ENCODE measurements around the gene THSD4. TPM values are rescaled to one million over a fixed set of nuclear protein-coding genes. Genes with fewer than 3 reads are reported as not detected.

Gene THSD4
- total and polyA plus RNA-seq, 2 of the 4 experiments (the other 2 are of a cell fraction) = 25.5 to 31.1 TPM

DNA sequence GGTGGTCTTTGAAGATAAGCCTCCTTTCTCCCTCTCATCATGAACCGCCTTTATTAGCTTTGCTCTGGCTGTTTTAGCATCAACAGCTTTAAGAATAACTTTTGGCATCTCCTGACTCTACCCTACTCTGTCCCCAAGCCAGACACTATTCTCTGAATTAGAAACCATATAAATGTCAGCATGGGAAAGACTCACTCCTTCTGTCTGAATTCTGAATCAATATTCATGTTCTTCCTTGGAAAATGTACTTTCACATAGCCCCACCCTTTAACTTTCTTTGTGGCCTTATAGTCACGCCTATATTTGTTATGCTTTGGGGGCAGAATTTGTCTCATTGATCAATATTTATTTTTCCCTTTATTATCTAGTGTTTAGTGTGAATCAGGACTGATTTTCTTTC is 563.3 kb downstream of the THSD4 start:
- TF ChIP-seq RCOR1 (IDR thresholded peaks at IDR 0.05; ENCODE audit: insufficient replicate concordance, low read length) (no peak), SMC3 (IDR thresholded peaks at IDR 0.05; ENCODE audit: low read depth, low read length) (no peak), POLR2A (IDR thresholded peaks at IDR 0.05; ENCODE audit: low read depth, low read length) (no peak), CEBPB (IDR thresholded peaks at IDR 0.05; ENCODE audit: low read depth, low read length) (no peak), BHLHE40 (IDR thresholded peaks at IDR 0.05; ENCODE audit: low read depth, low read length) (no peak), MAFK (IDR thresholded peaks at IDR 0.05; ENCODE audit: low read depth, low read length) (no peak), RFX5 (IDR thresholded peaks at IDR 0.05; ENCODE audit: low read depth, low read length) (no peak), NFE2L2 (IDR thresholded peaks at IDR 0.05; ENCODE audit: low read depth, low read length) (no peak), RAD21 (IDR thresholded peaks at IDR 0.05; ENCODE audit: low read length) (no peak), FOS (IDR thresholded peaks at IDR 0.05; ENCODE audit: low read depth, low read length) (no peak), MXI1 (IDR thresholded peaks at IDR 0.05; ENCODE audit: borderline replicate concordance, low read depth, low read length) (no peak), MAZ (IDR thresholded peaks at IDR 0.05; ENCODE audit: borderline replicate concordance, low read depth, low read length) (no peak)
- TF ChIP-seq, protein P1, sequence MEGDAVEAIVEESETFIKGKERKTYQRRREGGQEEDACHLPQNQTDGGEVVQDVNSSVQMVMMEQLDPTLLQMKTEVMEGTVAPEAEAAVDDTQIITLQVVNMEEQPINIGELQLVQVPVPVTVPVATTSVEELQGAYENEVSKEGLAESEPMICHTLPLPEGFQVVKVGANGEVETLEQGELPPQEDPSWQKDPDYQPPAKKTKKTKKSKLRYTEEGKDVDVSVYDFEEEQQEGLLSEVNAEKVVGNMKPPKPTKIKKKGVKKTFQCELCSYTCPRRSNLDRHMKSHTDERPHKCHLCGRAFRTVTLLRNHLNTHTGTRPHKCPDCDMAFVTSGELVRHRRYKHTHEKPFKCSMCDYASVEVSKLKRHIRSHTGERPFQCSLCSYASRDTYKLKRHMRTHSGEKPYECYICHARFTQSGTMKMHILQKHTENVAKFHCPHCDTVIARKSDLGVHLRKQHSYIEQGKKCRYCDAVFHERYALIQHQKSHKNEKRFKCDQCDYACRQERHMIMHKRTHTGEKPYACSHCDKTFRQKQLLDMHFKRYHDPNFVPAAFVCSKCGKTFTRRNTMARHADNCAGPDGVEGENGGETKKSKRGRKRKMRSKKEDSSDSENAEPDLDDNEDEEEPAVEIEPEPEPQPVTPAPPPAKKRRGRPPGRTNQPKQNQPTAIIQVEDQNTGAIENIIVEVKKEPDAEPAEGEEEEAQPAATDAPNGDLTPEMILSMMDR (conservative IDR thresholded peaks at IDR 0.05; ENCODE audit: low read depth, low read length) = no peak
- no peak for ATAC-seq (ENCODE audit: low read depth)
- WGBS, 2 experiments (ENCODE audit: extremely low coverage in 2 of 2, insufficient read length in 1 of 2) = no CpG with 5 or more reads among the region's 2 CpGs
- peaks cover 14% of the 10 kb centered on the region for H3K4me1 ChIP-seq (ENCODE audit: control insufficient read depth, insufficient read depth, low read length)
- no peak overlapping the region for H3K4me3 ChIP-seq (ENCODE audit: insufficient read depth, low read depth, low read length)
- dilution Hi-C loops (cut with HindIII; ENCODE audit: low sequenced_read_pairs, unreplicated experiment) = no loop called here
- in situ Hi-C loops (cut with MboI; ENCODE audit: low sequenced_read_pairs) = no loop called here
- H3K36me3 ChIP-seq (ENCODE audit: control insufficient read depth, insufficient read depth, low read length) = no peaks in the 10 kb centered on the region
- H2BK15ac ChIP-seq (ENCODE audit: low read depth, low read length) = no peak overlapping the region
- intact Hi-C loops (cut with micrococcal nuclease) = no loop called here
- ChIA-PET POLR2A (ENCODE audit: unreplicated experiment) (no interaction called here), CTCF (no interaction called here)
- H2AK9ac ChIP-seq (replicated peaks; ENCODE audit: low read depth, low read length, poor library complexity) = no peak overlapping the region
- H3K9ac ChIP-seq (ENCODE audit: low read depth, low read length) = no peak overlapping the region
- H3K14ac ChIP-seq (replicated peaks; ENCODE audit: low read depth, low read length) = no peak overlapping the region
- peaks cover 3 to 14% of the 10 kb centered on the region in 2 experiments; a peak in 1 of 4 replicates for H3K79me1 ChIP-seq (ENCODE audit: low read depth in 1 of 2, low read length in 2 of 2)
- no peaks in the 10 kb centered on the region; the same call in 1 of the 2 replicates for H4K20me1 ChIP-seq (ENCODE audit: insufficient read depth, low read length)
- H2BK120ac ChIP-seq (ENCODE audit: low read depth, low read length) = no peak overlapping the region
- no peak overlapping the region for H2AK5ac ChIP-seq (ENCODE audit: low read depth, low read length)
- no TSS peak for BruUV-seq (replicated peaks)
- H4K91ac ChIP-seq (ENCODE audit: insufficient read depth, low read depth, low read length) = no peak overlapping the region
- no peak overlapping the region for H3K56ac ChIP-seq (ENCODE audit: extremely low read depth, insufficient read depth, low read length)
- no peak overlapping the region for H3K4ac ChIP-seq (ENCODE audit: low read depth, low read length)
- H3K27ac ChIP-seq (ENCODE audit: insufficient read depth, low read length) = no peak overlapping the region
- H3K9me3 ChIP-seq (ENCODE audit: control insufficient read depth, insufficient read depth, low read length) = no peaks in the 10 kb centered on the region
- H2BK20ac ChIP-seq (ENCODE audit: low read depth, low read length) = no peak overlapping the region
- no peaks in the 10 kb centered on the region for H3K27me3 ChIP-seq (ENCODE audit: control insufficient read depth, insufficient read depth, low read length)
- no peak overlapping the region for H3K23ac ChIP-seq (ENCODE audit: low read depth, low read length)
- no peak overlapping the region for H3K18ac ChIP-seq (ENCODE audit: low read depth, low read length)
- H4K5ac ChIP-seq (ENCODE audit: low read depth, low read length) = no peak overlapping the region
- 0 out of 2 replicates have a peak overlapping the region, but pooled peaks have one; percentile 4 for H3K4me2 ChIP-seq (ENCODE audit: low read depth, low read length)
- peaks cover 13% of the 10 kb centered on the region for H3K9me1 ChIP-seq (ENCODE audit: insufficient read depth, low read length)
- no peak overlapping the region for H2BK5ac ChIP-seq (ENCODE audit: low read depth, low read length, poor library complexity, severe bottlenecking)
- H4K8ac ChIP-seq (ENCODE audit: low read depth in 2 of 2, low read length in 2 of 2) = no peak overlapping the region
- H2AFZ ChIP-seq (replicated peaks; ENCODE audit: low read length, poor library complexity) = no peak overlapping the region
- no peak for DNase-seq

All from IMR-90 (cell line).